Naive thymus-derived CD8-positive, alpha-beta T cell (primary cell): Measurements from ENCODE around the gene GFRA4. TPM values are rescaled to one million over a fixed set of nuclear protein-coding genes. Genes with fewer than 3 reads are reported as not detected.

ENCODE experiments used
- ATAC-seq, 2 donors: fragments of 150-1000 bp; cut with Tn5 transposase in 1 of 2; sonication (Bioruptor Pico), chemical (Tn5 transposase) in 1 of 2; 1 replicate in 1 of 2; 2 replicates in 1 of 2; pipeline ENCODE4 v1.10.0; 2021; ENCODE audit warnings: mild to moderate bottlenecking in 2 of 2, moderate library complexity in 2 of 2
- POLR2A ChIA-PET: fragments of 350-600 bp; sonication (Branson Sonifier 250); formaldehyde crosslinking; loops from one replicate; lab custom pipeline; 2021; ENCODE audit warnings: antibody characterized with exemption; lab: Charles Lee
- DNase-seq, 10 donors: peaks; one replicate each; pipeline versions ENCODE4 v3.0.0 to v3.0.0-alpha.2; 2020 to 2022
- H3K27ac Mint-ChIP-seq, 10 donors: one replicate each; pipeline ENCODE4 v1.8.0; 2020 to 2022; ENCODE audit warnings: mild to moderate bottlenecking in 10 of 10, mixed read lengths in 10 of 10, moderate library complexity in 4 of 10, inconsistent platforms in 1 of 10
- H3K27me3 Mint-ChIP-seq, 5 donors: one replicate each; pipeline ENCODE4 v1.8.0; 2021 to 2022; ENCODE audit warnings: mixed read lengths in 5 of 5
- H3K36me3 Mint-ChIP-seq, 3 donors: one replicate each; pipeline ENCODE4 v1.8.0; 2020 to 2022; ENCODE audit warnings: mixed read lengths in 3 of 3, mild to moderate bottlenecking in 2 of 3, inconsistent platforms in 1 of 3
- H3K4me1 Mint-ChIP-seq, 4 donors: one replicate each; pipeline ENCODE4 v1.8.0; 2021 to 2022; ENCODE audit warnings: mixed read lengths in 4 of 4
- H3K4me3 Mint-ChIP-seq, 10 donors: one replicate each; pipeline ENCODE4 v1.8.0; 2020 to 2022; ENCODE audit warnings: mild to moderate bottlenecking in 10 of 10, mixed read lengths in 10 of 10, moderate library complexity in 6 of 10, inconsistent platforms in 1 of 10
- H3K9me3 Mint-ChIP-seq, 9 donors: one replicate each; pipeline ENCODE4 v1.8.0; 2020 to 2022; ENCODE audit warnings: mixed read lengths in 9 of 9, mild to moderate bottlenecking in 3 of 9, inconsistent platforms in 1 of 9, moderate library complexity in 1 of 9
- polyA plus RNA-seq, 3 donors: library from polyadenylated mRNA; unstranded; fragments of 300-500 nt; fragmentation: Illumina TruSeq; gene quantifications; one replicate each; pipeline ENCODE4 v1.2.3, GENCODE V29; 2021
- total RNA-seq, 8 experiments: library from RNA in 2 of 8; stranded (reverse) in 2 of 8; gene quantifications; one replicate each; pipeline ENCODE4 v1.2.3 and lab custom pipeline; 2021 to 2026

Gene GFRA4
- total and polyA plus RNA-seq, 5 experiments from 2014 or later, result not detected

DNA sequence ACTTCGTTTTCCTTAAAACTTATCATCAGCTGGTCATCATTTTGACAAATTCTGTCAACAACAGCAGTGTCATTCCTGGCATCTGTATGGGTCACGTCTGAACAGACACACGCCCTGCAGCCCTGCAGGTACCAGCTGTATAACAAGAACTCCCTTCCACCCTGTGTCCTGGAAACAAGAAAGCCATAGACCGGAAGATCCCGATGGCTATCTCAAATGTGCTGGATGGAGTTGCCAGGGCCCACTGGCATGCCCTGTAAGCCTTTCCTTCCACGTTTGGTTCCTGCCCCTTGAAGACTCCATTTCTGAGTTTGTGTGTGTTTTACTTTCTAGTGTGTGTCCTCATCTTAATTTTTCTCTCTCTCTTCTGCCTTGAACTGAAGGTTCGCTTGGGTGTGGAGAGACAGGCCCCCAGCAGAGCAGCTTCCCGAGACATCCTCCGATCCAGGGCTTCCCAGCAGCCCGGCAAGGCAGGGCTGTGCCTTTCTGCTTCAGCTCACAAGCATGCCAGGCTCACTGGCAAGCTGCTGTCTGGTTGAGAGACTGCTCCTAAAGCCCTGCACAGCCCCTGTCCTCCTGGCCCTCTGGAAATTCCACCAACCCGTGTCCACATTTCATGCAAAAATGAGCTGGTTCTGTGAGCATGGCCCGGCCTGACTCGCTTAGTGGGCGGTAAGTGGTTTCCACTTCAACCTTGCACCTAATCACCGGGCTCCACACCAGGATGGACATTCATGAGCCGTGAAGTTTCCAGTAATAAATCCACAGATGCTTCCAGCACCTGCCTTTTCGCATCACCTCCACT is 8.7 kb downstream of the GFRA4 start:
- H3K9me3 Mint-ChIP-seq, result peaks cover 0 to 7% (median 0%) of the 10 kb centered on the region in 9 donors
- no peak overlapping the region for H3K27ac Mint-ChIP-seq
- peaks cover 8 to 19% (median 12%) of the 10 kb centered on the region in 5 donors for H3K27me3 Mint-ChIP-seq
- peaks cover 0 to 17% (median under 1%) of the 10 kb centered on the region in 4 donors for H3K4me1 Mint-ChIP-seq
- ATAC-seq (no peak), DNase-seq (no peak)
- peaks cover 0 to 7% (median 5%) of the 10 kb centered on the region in 3 donors for H3K36me3 Mint-ChIP-seq
- POLR2A ChIA-PET, result no interaction called here
- no peak overlapping the region for H3K4me3 Mint-ChIP-seq

DNA sequence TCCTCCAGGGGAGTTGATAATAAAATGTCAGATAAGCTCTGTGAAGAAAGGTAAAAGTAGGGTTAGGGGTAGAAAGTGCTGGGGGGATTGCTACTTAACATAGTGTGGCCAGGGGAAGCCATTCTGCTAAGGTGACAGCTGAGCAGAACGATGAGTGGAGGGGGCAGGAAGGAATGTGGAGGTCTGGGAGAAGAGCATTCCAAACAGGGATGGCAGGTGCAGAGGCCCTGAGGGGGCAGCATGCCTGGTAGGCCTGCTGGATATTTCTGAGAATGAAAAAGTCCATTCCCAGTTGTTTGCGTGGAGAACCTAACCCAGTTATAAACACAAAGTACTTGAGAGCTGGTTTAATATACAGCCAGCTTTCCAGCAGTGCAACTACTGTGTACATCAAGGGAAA is 9.3 kb downstream of the GFRA4 start:
- Mint-ChIP-seq H3K4me1 (peaks cover 0 to 14% (median 0%) of the 10 kb centered on the region in 4 donors), H3K4me3 (no peak overlapping the region), H3K36me3 (peaks cover 0 to 13% (median 9%) of the 10 kb centered on the region in 3 donors), H3K27ac (no peak overlapping the region), H3K27me3 (peaks cover 3 to 13% (median 6%) of the 10 kb centered on the region in 5 donors), H3K9me3 (peaks cover 0 to 7% (median 0%) of the 10 kb centered on the region in 9 donors)
- ATAC-seq (no peak), DNase-seq (no peak)
- POLR2A ChIA-PET, result no interaction called here

DNA sequence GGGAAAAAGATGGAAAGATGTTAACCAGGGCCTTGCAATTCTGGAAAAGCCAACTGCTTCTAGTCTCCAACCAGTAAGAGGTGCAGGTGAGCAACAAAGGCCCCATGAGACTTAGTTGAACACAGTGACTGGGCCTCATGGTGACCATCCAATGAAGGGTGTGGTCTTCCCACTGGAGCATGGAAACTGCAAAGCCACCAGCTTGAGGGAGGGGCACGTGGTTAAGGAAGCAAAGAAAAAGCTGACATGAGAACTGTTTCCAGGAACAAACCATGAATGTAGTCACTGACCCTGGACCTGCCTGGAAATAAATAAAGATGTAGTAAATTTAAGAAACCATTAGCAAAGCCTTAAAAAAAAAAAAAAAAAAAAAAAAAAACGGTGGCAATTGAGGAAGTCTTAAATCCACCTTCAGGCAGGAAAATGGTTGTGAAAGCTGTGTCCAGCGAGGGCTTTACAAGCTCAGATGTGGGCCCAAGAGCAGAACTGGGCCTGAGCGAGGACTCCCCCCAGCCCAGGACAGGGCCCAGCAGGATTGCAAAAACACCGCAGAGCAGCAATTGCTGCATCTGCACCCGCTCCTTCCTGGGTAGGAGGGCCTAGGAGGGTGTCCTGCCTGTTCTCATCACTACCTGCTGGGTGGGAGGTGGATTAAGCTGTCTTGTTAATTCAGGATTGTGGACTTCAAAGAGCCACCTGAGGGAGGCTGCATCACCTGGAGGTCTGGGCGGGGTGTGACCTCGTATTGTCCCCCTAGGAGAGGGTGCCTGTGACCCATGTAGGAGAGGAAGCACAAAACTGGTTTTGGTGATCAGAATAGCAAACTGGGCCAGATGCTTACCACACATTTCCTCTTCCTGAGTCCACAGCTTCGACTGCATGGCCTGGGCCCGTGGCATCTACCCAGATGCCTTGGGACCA is 10.3 kb downstream of the GFRA4 start:
- POLR2A ChIA-PET, result no interaction called here
- H3K4me1 Mint-ChIP-seq, result peaks cover 0 to 11% (median 0%) of the 10 kb centered on the region in 4 donors
- H3K9me3 Mint-ChIP-seq, result peaks cover 0 to 7% (median 0%) of the 10 kb centered on the region in 9 donors
- peaks cover 0 to 21% (median 17%) of the 10 kb centered on the region in 3 donors for H3K36me3 Mint-ChIP-seq
- no peak overlapping the region for H3K4me3 Mint-ChIP-seq
- ATAC-seq (no peak), DNase-seq (no peak)
- H3K27me3 Mint-ChIP-seq, result peaks cover 0 to 5% (median 0%) of the 10 kb centered on the region in 5 donors
- H3K27ac Mint-ChIP-seq, result peak overlapping the region in 2 of 10 donors; percentile 2 to 39

DNA sequence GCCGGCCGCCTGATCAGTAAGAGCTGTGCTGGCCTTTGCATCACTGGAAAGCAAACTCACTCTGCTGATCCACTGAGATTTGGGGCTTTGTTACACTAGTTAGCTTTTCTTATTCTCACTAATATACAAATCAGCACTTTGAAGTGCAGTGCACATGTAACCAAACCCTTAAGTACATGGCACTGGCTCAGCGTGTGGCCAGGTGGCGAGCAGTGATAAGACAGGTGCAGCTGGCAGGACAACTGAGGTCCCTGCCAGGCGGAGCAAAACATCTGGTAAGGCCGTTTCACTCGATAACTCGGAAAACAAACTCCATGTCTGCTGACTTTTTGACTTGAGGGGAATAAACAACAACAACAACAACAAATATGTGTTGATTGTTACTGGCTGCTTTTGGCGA is 11.0 kb downstream of the GFRA4 start:
- Mint-ChIP-seq H3K9me3 (peaks cover 0 to 7% (median 0%) of the 10 kb centered on the region in 9 donors), H3K4me1 (peaks cover 0 to 11% (median 0%) of the 10 kb centered on the region in 4 donors), H3K4me3 (no peak overlapping the region), H3K27me3 (peaks cover 0 to 2% (median 0%) of the 10 kb centered on the region in 5 donors), H3K36me3 (peaks cover 0 to 25% (median 21%) of the 10 kb centered on the region in 3 donors), H3K27ac (no peak overlapping the region)
- ATAC-seq (no peak), DNase-seq (no peak)
- POLR2A ChIA-PET, result no interaction called here

DNA sequence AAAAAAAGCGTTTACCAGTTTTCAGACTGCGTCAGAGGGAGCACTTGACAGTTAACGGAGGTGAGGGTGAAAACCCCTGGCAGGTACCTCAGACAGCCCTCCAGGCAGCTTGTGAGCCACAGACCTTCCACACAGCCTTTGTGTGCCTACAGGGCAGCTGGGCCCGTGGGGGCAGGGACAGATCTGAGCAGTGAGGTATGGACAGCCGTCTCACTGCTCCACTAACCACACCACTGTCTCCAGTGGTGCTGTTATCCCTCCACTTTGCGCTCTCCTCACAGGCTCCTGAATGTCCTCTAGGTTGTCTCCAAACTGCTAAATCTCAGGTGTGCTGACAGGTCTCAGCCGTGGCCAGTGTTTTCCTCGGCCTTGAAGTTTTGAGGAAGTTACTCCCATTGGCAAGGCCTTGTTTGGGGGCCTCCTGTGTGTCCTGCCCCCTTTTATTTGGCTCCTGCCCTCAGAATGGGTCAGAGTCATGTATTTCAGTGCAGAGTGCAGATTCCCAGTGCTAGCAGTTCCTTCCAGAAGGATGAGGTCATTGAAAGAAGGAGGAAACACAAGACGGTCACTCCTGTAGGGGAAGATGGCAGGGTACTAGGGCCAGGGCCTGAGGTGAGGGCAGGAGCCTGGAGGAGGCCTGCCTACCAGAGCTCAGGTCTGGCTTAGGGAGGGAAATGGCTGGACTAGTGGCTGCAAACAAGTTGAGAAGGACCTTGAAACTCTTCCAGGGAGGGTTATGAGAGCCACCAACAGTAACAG is 11.8 kb downstream of the GFRA4 start:
- no peak overlapping the region for H3K4me3 Mint-ChIP-seq
- H3K4me1 Mint-ChIP-seq, result peaks cover 0 to 11% (median 0%) of the 10 kb centered on the region in 4 donors
- peaks cover 0 to 7% (median 0%) of the 10 kb centered on the region in 9 donors for H3K9me3 Mint-ChIP-seq
- H3K27ac Mint-ChIP-seq, result peak overlapping the region in 2 of 10 donors; percentile 21 to 46
- DNase-seq, result no peak
- ATAC-seq, result no peak
- POLR2A ChIA-PET, result no interaction called here
- peaks cover 0 to 2% (median 0%) of the 10 kb centered on the region in 5 donors for H3K27me3 Mint-ChIP-seq
- H3K36me3 Mint-ChIP-seq, result peaks cover 0 to 33% (median 27%) of the 10 kb centered on the region in 3 donors

DNA sequence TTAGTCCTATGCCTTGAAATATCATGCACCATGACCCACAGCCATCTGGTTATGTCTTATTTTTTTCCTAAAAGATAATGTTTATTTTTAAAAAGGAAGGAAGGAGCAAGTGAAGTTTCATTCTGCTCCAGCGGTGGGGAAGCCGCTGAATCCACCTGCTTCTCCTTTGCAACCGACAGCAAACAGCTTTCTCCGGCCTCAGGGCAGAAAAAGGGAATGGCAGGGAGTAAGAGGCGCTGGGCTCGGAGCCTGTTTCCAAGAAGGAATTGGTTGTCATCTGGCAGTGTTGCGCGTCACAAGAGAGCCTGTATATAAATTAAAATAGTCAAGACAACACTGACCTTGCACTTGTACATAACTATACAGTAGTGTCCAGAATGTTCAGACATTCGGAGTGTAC is 14.2 kb downstream of the GFRA4 start:
- DNase-seq (no peak), ATAC-seq (no peak)
- Mint-ChIP-seq H3K27me3 (peaks cover 0 to 2% (median 0%) of the 10 kb centered on the region in 5 donors), H3K36me3 (peaks cover 0 to 53% (median 33%) of the 10 kb centered on the region in 3 donors), H3K4me1 (peaks cover 0 to 11% (median 0%) of the 10 kb centered on the region in 4 donors), H3K27ac (peak overlapping the region in 1 of 10 donors; percentile 53), H3K9me3 (peaks cover 0 to 7% (median 0%) of the 10 kb centered on the region in 9 donors), H3K4me3 (no peak overlapping the region)
- POLR2A ChIA-PET, result no interaction called here

DNA sequence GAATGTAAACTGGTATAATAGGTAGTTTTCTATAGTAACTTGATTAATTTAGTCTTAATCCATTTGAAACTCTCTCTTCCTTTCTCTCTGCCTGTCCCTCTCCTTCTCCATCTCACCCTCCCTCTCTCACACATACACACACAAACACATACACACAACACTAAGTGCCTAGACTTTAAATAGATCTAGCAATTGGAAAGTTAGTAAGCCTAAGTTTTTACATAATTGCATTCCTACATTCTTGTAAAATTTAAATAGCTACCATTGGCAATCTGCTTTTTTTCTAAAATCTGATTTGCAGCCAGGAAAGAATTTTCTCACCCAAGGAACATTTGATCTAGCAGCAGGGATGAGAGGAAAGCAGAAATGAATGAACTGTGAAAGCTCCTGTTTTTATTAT is 15.7 kb downstream of the GFRA4 start:
- H3K36me3 Mint-ChIP-seq, result peaks cover 2 to 63% (median 32%) of the 10 kb centered on the region in 3 donors
- H3K9me3 Mint-ChIP-seq, result no peaks in the 10 kb centered on the region
- ATAC-seq (no peak), DNase-seq (no peak)
- no peak overlapping the region for H3K27ac Mint-ChIP-seq
- peaks cover 0 to 2% (median 0%) of the 10 kb centered on the region in 5 donors for H3K27me3 Mint-ChIP-seq
- H3K4me1 Mint-ChIP-seq, result peaks cover 0 to 3% (median 0%) of the 10 kb centered on the region in 4 donors
- no peak overlapping the region for H3K4me3 Mint-ChIP-seq
- POLR2A ChIA-PET, result no interaction called here

DNA sequence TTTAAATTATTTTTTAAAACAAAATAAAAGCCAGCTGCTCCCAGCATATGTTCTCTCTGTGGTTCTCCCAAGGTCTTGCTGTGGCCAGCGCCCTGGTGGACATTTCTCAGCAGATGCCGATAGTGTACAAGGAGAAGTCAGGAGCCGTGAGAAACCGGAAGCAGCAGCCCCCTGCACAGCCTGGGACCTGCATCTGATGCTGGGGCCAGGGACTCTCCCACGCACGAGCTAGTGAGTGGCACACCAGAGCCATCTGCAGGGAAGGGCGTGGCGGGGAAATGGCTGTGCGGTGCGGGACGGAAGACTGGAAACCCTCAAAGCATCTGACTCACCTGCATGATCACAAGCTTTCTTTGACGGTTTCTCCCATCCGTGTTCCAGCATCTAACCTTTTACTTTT is 16.5 kb downstream of the GFRA4 start:
- Mint-ChIP-seq H3K9me3 (no peaks in the 10 kb centered on the region), H3K36me3 (peaks cover 9 to 68% (median 36%) of the 10 kb centered on the region in 3 donors), H3K27ac (no peak overlapping the region), H3K4me1 (no peaks in the 10 kb centered on the region), H3K4me3 (no peak overlapping the region), H3K27me3 (no peaks in the 10 kb centered on the region)
- POLR2A ChIA-PET, result no interaction called here
- ATAC-seq (no peak), DNase-seq (no peak)

DNA sequence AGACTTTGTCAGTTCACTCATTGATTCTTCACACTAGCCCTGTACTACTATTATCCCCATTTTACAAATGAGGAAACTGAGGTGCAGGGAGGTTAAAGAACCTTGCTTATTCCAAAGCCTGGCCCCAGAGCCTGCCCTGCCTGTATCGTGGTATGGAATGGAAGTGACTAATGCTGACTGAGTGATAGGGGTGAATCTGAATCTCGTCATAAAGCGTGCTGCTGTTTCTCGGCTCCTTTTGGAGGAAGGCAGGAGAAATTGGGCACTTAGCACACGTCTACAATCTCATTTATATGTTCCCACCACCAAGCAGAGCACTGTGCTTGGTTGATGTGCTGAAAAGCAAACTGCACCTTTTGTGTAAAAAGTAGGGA is 17.1 kb downstream of the GFRA4 start:
- no peak overlapping the region for H3K4me3 Mint-ChIP-seq
- H3K27me3 Mint-ChIP-seq, result no peaks in the 10 kb centered on the region
- H3K4me1 Mint-ChIP-seq, result no peaks in the 10 kb centered on the region
- no peaks in the 10 kb centered on the region for H3K9me3 Mint-ChIP-seq
- ATAC-seq, result no peak
- H3K27ac Mint-ChIP-seq, result no peak overlapping the region
- H3K36me3 Mint-ChIP-seq, result peaks cover 9 to 70% (median 38%) of the 10 kb centered on the region in 3 donors
- no peak for DNase-seq
- POLR2A ChIA-PET, result interaction anchor here (0.6 kb wide), 1 partner anchor 31 kb away, joined by 6 read pairs; no protein-coding TSS in a partner anchor

DNA sequence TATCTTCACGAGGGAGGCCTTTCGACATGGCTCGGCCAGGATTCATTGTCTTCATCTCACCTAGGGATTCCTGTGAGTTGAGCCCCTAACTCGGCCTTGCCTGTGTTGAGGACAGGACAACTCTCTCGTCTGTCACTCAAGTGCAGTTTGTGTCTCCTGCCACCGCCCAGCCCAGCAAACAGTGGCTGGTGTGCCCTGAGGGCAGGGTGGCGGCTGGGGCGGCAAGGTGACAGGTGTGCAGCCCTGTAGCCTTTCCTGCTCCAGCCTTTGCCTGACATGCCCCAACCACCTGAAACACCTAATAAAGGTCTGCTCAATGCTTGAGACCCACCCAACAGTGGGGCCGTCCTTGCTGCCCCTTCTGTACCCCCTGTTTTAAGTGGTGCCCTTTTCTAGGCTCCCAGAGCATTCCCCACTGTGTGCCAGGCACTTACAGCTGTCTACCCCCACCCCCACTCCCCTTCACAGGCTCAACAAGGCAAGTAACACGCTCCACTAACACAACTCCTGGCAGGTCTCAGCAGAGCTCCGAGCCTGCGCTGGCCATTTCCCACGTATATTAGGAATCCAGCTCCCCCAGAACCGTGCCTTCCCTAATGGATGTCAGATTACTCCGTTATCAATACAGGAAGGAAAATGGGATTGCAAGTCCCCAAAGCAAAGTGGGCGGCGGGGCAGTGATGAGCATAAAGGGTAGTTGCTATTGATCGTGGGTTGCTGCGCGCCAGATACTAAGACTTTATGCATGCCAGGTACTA is 17.7 kb downstream of the GFRA4 start:
- ATAC-seq (no peak), DNase-seq (no peak)
- Mint-ChIP-seq H3K4me3 (no peak overlapping the region), H3K27ac (peak overlapping the region in 1 of 10 donors; percentile 43), H3K4me1 (no peaks in the 10 kb centered on the region), H3K36me3 (peaks cover 9 to 73% (median 44%) of the 10 kb centered on the region in 3 donors), H3K9me3 (no peaks in the 10 kb centered on the region), H3K27me3 (no peaks in the 10 kb centered on the region)
- POLR2A ChIA-PET, result interaction anchor here (0.6 kb wide), 1 partner anchor 31 kb away, joined by 6 read pairs; no protein-coding TSS in a partner anchor

DNA sequence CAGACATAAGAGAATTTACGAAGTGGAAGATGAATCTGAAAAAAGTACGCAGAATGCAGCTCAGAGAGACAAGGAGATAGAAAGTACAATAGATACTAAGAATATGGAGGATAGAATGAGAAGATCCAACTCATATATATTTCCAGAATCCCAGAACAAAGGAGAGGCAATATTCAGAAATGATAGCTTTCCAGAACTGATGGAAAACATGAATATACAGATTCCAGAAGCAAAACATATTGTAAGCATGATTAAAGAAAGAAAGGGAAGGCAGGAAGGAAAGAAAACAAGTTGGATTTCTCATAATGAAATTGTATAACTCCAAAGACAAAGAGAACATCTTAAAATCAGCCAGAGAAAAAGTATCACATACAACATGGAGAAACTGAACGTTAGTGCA is 22.9 kb downstream of the GFRA4 start:
- DNase-seq, result no peak
- Mint-ChIP-seq H3K4me3 (no peak overlapping the region), H3K9me3 (no peaks in the 10 kb centered on the region), H3K36me3 (peaks cover 9 to 52% (median 39%) of the 10 kb centered on the region in 3 donors), H3K27ac (no peak overlapping the region), H3K27me3 (no peaks in the 10 kb centered on the region), H3K4me1 (no peaks in the 10 kb centered on the region)
- ATAC-seq, result no peak
- POLR2A ChIA-PET, result no interaction called here
